D721Med (cell line): Measurements from ENCODE around the gene HDAC4.

Experiments
- DNase-seq: peaks from one replicate; pipeline ENCODE4 v3.0.0; 2011; ENCODE audit warnings: low spot score; ENCODE audit not compliant: insufficient read length
- FAIRE-seq: peaks from 2 replicates; lab custom pipeline; 2011; peaks lifted over from hg19 to GRCh38; lab: Jason Lieb, UNC
- TF ChIP-seq, protein P1 (sequence below): IDR thresholded peaks from 2 replicates; pipeline ENCODE4 v1.5.1; 2012; ENCODE audit warnings: mild to moderate bottlenecking, control low read depth; ENCODE audit not compliant: insufficient read depth; ENCODE audit errors: missing control alignments

Gene HDAC4

DNA sequence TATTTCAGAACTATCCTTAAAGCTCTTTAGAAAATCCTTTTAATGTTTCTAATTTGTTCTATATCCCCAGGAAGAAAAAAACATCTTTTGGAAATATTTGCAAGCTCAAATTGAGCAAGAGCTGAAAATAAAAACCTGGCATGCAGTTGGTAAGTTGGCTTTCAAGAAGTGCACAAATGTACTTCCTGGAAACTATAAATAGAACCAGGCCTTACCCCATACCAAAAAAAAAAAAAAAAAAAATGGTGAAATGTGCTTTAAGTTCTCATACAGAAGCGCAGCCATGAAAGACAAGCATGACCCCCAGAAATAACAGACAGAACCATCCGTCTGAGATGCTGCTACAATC lies 178.5 kb downstream of the HDAC4 start:
- TF ChIP-seq, protein P1, sequence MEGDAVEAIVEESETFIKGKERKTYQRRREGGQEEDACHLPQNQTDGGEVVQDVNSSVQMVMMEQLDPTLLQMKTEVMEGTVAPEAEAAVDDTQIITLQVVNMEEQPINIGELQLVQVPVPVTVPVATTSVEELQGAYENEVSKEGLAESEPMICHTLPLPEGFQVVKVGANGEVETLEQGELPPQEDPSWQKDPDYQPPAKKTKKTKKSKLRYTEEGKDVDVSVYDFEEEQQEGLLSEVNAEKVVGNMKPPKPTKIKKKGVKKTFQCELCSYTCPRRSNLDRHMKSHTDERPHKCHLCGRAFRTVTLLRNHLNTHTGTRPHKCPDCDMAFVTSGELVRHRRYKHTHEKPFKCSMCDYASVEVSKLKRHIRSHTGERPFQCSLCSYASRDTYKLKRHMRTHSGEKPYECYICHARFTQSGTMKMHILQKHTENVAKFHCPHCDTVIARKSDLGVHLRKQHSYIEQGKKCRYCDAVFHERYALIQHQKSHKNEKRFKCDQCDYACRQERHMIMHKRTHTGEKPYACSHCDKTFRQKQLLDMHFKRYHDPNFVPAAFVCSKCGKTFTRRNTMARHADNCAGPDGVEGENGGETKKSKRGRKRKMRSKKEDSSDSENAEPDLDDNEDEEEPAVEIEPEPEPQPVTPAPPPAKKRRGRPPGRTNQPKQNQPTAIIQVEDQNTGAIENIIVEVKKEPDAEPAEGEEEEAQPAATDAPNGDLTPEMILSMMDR, result no peak
- no peak for DNase-seq
- no peak for FAIRE-seq

DNA sequence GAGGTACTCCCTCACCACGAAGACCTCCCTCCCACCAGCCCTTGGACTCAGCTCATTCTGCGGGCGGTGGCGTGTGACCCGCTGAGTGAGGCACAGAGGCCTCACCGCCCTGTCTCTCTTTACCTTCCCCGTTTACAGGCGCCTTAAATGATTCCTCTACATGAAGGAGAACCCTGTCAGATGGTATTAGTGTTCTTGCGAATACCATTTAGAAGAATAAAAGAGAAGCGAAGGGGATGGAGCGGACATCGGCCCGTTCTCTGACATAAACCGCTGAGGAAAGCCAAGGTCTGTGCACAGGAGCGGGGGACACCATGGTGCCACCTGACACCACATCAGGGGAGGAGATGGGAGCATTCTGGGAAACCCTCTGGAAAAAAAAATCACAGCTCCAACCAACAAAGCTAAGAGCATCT lies 179.8 kb downstream of the HDAC4 start:
- TF ChIP-seq, protein P1, result no peak
- no peak for DNase-seq
- FAIRE-seq, result no peak

DNA sequence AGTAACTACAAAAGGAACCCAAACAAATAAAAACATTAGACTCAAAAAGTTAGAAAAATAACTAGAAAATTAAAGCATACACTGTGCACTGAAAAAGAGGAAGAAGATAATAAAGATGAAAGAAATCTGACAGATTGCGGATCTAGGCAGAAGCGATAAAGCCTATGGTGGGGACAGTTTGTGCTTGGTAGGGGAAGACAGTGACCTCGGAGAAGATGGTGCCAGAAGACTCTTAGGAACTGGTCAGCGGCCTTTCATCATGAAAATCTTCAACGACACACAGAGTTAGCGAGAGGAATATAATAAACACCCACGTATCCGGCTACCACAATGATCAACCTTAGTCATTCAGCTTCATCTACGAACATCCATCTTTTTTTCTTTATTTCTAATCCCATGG lies 180.5 kb downstream of the HDAC4 start:
- FAIRE-seq, result no peak
- TF ChIP-seq, protein P1, result no peak
- no peak for DNase-seq

DNA sequence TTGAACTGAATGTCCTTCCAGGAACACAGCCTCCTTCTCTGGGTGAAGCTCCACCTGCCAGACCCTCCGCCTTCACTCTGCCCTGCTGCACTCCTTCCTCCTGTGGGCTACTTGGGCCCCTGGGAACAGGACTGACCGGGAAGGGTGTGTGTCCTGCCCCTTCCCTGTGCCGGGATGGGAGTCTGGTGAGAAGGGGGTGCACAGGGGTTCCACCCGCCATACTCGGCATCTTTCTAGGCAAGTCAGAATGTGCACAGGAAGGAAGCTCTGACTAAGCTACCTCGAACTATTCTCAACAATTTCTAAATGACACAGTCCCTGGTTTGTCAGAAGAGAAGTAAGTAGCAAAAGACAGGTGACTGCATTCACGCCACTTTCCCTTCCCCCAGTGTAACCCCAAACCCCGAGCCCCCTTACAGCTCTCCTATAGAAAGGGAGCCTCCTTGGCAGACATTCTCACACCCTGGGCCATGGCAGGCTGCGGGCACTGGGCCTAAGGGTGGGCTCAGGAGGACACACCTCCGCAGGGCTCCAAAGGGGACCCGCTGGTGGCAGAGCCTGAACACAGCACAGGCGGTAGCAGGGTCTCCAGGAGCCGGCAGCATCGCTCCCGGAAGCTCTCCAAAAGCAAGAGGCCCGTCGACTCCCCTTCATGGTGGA lies 184.1 kb downstream of the HDAC4 start:
- DNase-seq (no peak), FAIRE-seq (no peak)

DNA sequence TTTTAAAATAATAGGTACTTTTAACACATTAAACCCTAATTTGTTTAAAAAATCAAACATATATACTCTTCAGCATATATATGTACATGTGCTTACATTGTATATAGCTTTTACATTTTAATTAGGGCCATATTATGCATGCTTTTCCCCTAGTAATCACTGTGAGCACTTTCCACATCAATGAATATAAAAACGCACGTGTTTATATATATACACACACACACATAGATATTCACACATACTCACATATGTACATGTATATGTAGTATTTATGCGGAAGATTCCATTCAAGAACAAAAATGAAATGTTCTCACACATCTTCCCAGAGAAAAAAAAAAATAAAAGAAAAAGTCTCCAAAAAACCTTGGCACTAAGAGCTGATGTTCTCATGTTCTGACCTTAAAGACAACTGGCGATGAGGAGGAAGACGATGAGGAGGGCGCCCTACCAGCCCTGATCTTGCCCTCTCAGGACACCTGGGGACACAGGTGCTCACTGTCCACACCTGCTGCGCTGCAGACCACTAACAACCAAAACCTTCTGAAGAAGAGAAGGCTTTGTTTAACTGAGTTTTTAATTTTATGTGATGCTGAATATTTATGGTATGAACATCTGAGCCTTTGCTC lies 184.7 kb downstream of the HDAC4 start:
- FAIRE-seq (no peak), DNase-seq (no peak)
- TF ChIP-seq, protein P1, result no peak

More for the DNA sequence above, 184.1 kb downstream of the HDAC4 start:
- TF ChIP-seq, protein P1, result no peak

DNA sequence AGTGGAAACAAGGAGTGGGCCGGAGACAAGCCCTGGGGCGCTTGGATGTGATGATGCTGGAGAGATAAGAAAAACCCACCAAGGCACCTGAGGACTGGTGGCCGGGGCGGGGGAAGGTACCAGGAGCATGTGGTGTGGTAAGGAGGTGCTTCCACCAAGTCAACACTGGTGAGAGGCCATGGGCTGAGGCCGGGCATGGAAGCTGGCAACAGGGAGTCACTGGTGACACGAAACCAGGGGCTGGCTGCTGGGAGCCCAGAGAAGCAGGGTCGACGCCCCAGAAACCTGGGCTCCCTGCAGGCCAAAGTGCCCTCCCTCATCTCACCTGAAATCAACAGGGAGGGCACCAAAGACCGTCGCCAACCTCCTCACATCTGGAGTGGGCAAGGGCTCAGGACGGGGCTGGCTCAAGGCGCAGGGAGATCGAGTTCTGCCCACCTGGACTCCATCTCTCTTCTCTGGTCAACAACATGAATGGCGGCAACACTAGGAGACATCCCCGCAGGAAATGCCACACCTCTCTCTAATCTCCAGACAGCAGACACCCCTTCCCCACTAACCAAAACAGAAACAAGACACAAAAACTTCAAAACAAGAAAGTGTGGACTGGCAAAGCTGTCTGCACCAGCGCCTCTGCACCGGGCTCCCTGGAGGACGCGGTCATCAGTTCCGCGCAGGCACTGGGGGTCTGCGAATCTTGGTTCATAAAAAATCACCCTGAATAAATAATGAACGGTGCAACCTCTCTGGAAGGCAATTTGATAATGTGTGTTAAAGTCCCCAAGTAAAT lies 185.5 kb downstream of the HDAC4 start:
- FAIRE-seq (no peak), DNase-seq (no peak)
- TF ChIP-seq, protein P1, result no peak
